HCT116 (cell line): ENCODE results near the gene KRTAP10-7. TPM values are rescaled to one million over a fixed set of nuclear protein-coding genes. Genes with fewer than 3 reads are reported as not detected.

ENCODE experiments used
- ATAC-seq: fragments of 200-7000 bp; cut with Tn5 transposase; 2 replicates; pipeline ENCODE4 v1.9.1; 2020; ENCODE audit warnings: mild to moderate bottlenecking, moderate library complexity
- BruUV-seq: library from RNA; stranded (reverse); fragments of 400-500 nt; replicated peaks from 2 replicates; lab custom pipeline; 2021; lab: Mats Ljungman, UMichigan
- CTCF ChIA-PET: fragments of 300-600 bp; sonication (Branson Sonifier 250); formaldehyde crosslinking; loops from one replicate; lab custom pipeline; 2021; ENCODE audit warnings: antibody characterized with exemption; lab: Charles Lee
- POLR2A ChIA-PET: fragments of 300-600, 350-600 bp; sonication (Branson Sonifier 250); formaldehyde crosslinking; loops from one replicate; lab custom pipeline; 2021; ENCODE audit warnings: antibody characterized with exemption; lab: Charles Lee
- RAD21 ChIA-PET, 2 experiments: fragments of 300-600 bp; sonication (Branson Sonifier 250); formaldehyde crosslinking; loops; one replicate each; lab custom pipeline; 2023; ENCODE audit warnings: low total read pairs in 2 of 2; ENCODE audit not compliant: uncharacterized antibody in 2 of 2, unreplicated experiment in 2 of 2, low non-redundant PET in 1 of 2; lab: Charles Lee
- DNase-seq: peaks from one replicate; pipeline ENCODE4 v3.0.0-alpha.2; 2010; ENCODE audit warnings: low read depth, low spot score
- H2AFZ ChIP-seq: fragments of 200-600 bp; shearing (Covaris generic), sonication (generic); 2 replicates; pipeline ENCODE4 v1.6.1; 2017; ENCODE audit warnings: low read depth, mixed run types, mixed read lengths, antibody characterized with exemption, low read length; ENCODE audit not compliant: poor library complexity, severe bottlenecking
- H3K27ac ChIP-seq: 2 replicates; pipeline ENCODE4 v1.5.1; 2012; ENCODE audit warnings: low read depth, low read length
- H3K27me3 ChIP-seq: fragments of 200-600 bp; sonication (generic); 2 replicates; pipeline ENCODE4 v1.6.1; 2016; ENCODE audit warnings: mixed run types, low read length, mixed read lengths; ENCODE audit not compliant: insufficient read depth
- H3K36me3 ChIP-seq, 2 experiments: fragments of 200-500 bp in 1 of 2; fragments of 200-600 bp in 1 of 2; sonication (Bioruptor generic) in 1 of 2; sonication (generic) in 1 of 2; 2 replicates each; pipeline versions ENCODE4 v1.5.1 to v1.6.1; 2014 to 2016; ENCODE audit warnings: low read length in 2 of 2, inconsistent platforms in 1 of 2, mixed read lengths in 1 of 2, mixed run types in 1 of 2; ENCODE audit not compliant: insufficient read depth in 2 of 2, control insufficient read depth in 1 of 2
- H3K4me1 ChIP-seq, 2 experiments: fragments of 200-600 bp in 1 of 2; sonication (generic) in 1 of 2; 2 replicates each; pipeline versions ENCODE4 v1.5.1 to v1.6.1; 2012 to 2017; ENCODE audit warnings: low read length in 2 of 2, inconsistent platforms in 1 of 2, mild to moderate bottlenecking in 1 of 2, mixed read lengths in 1 of 2, mixed run types in 1 of 2, moderate library complexity in 1 of 2; ENCODE audit not compliant: insufficient read depth in 2 of 2, control insufficient read depth in 1 of 2
- H3K4me2 ChIP-seq: fragments of 200-600 bp; sonication (generic); 2 replicates; pipeline ENCODE4 v1.6.1; 2017; ENCODE audit warnings: mixed run types, low read length, mixed read lengths
- H3K4me3 ChIP-seq, 2 experiments: fragments of 200-600 bp in 1 of 2; sonication (generic) in 1 of 2; replicated peaks in 1 of 2; 2 replicates each; pipeline ENCODE4 v1.5.1; 2011 to 2016; ENCODE audit warnings: low read length in 2 of 2, control low read depth in 1 of 2, low read depth in 1 of 2, mild to moderate bottlenecking in 1 of 2, mixed read lengths in 1 of 2, mixed run types in 1 of 2
- H3K79me2 ChIP-seq: fragments of 200-600 bp; sonication (generic); 2 replicates; pipeline ENCODE4 v1.6.1; 2017; ENCODE audit warnings: mild to moderate bottlenecking, mixed run types, low read length, moderate library complexity, mixed read lengths; ENCODE audit not compliant: insufficient read depth
- H3K9ac ChIP-seq: fragments of 200-600 bp; sonication (generic); 2 replicates; pipeline ENCODE4 v1.6.1; 2016; ENCODE audit warnings: low read length, mixed read lengths
- H3K9me2 ChIP-seq: fragments of 200-600 bp; sonication (generic), shearing (Covaris generic); 2 replicates; pipeline ENCODE4 v1.6.1; 2017; ENCODE audit warnings: mixed run types, mild to moderate bottlenecking, moderate library complexity; ENCODE audit not compliant: insufficient read depth
- H3K9me3 ChIP-seq, 2 experiments: fragments of 200-500 bp in 1 of 2; fragments of 200-600 bp in 1 of 2; sonication (Bioruptor generic) in 1 of 2; sonication (generic) in 1 of 2; 2 replicates each; pipeline ENCODE4 v1.6.1; 2014 to 2017; ENCODE audit warnings: low read length in 2 of 2, mixed read lengths in 2 of 2, inconsistent platforms in 1 of 2, low read depth in 1 of 2, mild to moderate bottlenecking in 1 of 2, mixed run types in 1 of 2, moderate library complexity in 1 of 2; ENCODE audit not compliant: control insufficient read depth in 1 of 2, insufficient read depth in 1 of 2
- H4K20me1 ChIP-seq: fragments of 200-600 bp; sonication (generic), shearing (Covaris generic); 2 replicates; pipeline ENCODE4 v1.6.1; 2017; ENCODE audit warnings: mixed run types, mild to moderate bottlenecking, moderate library complexity; ENCODE audit not compliant: insufficient read depth
- EZH2phosphoT487 ChIP-seq: fragments of 200-600 bp; IDR thresholded peaks from 2 replicates; pipeline ENCODE4 v1.6.1; 2018; ENCODE audit warnings: antibody characterized with exemption, borderline replicate concordance
- FOSL1 ChIP-seq: IDR thresholded peaks from 2 replicates; pipeline ENCODE4 v1.6.1; 2012; ENCODE audit warnings: low read depth
- POLR2A ChIP-seq: IDR thresholded peaks from 2 replicates; pipeline ENCODE4 v1.7.0; 2011; ENCODE audit warnings: borderline replicate concordance; ENCODE audit not compliant: insufficient read depth, insufficient read length; ENCODE audit errors: extremely low read depth
- POLR2AphosphoS5 ChIP-seq: IDR thresholded peaks from 2 replicates; pipeline ENCODE4 v1.6.1; 2011; ENCODE audit warnings: mild to moderate bottlenecking, low read depth, low read length, moderate library complexity
- RAD21 ChIP-seq: IDR thresholded peaks from 2 replicates; pipeline ENCODE4 v1.6.1; 2012; ENCODE audit warnings: low read depth, mild to moderate bottlenecking
- SIN3A ChIP-seq: IDR thresholded peaks from 2 replicates; pipeline ENCODE4 v1.6.1; 2012; ENCODE audit warnings: low read depth
- SP1 ChIP-seq: IDR thresholded peaks from 2 replicates; pipeline ENCODE4 v1.6.1; 2012; ENCODE audit warnings: low read depth
- TCF7L2 ChIP-seq: IDR thresholded peaks from 2 replicates; pipeline ENCODE4 v1.7.0; 2011; ENCODE audit warnings: borderline replicate concordance, inconsistent platforms; ENCODE audit not compliant: insufficient read depth, insufficient read length; ENCODE audit errors: extremely low read depth
- YY1 ChIP-seq: IDR thresholded peaks from 2 replicates; pipeline ENCODE4 v1.6.1; 2011; ENCODE audit warnings: low read length, low read depth, moderate library complexity, mild to moderate bottlenecking; ENCODE audit not compliant: insufficient replicate concordance; ENCODE audit errors: extremely low read depth
- ZFX ChIP-seq: fragments of 450-650 bp; IDR thresholded peaks from 2 replicates; pipeline ENCODE4 v1.6.1; 2017
- intact Hi-C: fragments of 100-400 bp; cut with micrococcal nuclease; formaldehyde crosslinking; loops from 2 replicates; pipeline ENCODE4 v1.10.0; 2022
- total RNA-seq: library from RNA; stranded (reverse); gene quantifications from one replicate; pipeline ENCODE4 v1.2.1, GENCODE V29; 2021; ENCODE audit not compliant: unreplicated experiment
- TF ChIP-seq, protein P1 (sequence below): IDR thresholded peaks from 2 replicates; pipeline ENCODE4 v1.6.1; 2012
- TF ChIP-seq, protein P2 (sequence below): IDR thresholded peaks from 2 replicates; pipeline ENCODE4 v1.6.1; 2011; ENCODE audit warnings: mild to moderate bottlenecking, low read length, moderate library complexity; ENCODE audit not compliant: insufficient replicate concordance; ENCODE audit errors: extremely low read depth
- TF ChIP-seq, protein P3 (sequence below), 3 experiments: fragments of 200-600 bp in 1 of 3; sonication (generic) in 1 of 3; IDR thresholded peaks in 2 of 3; conservative IDR thresholded peaks in 1 of 3; 2 replicates each; pipeline ENCODE4 v1.5.1; 2012 to 2017; ENCODE audit warnings: low read depth in 2 of 3, low read length in 2 of 3, antibody characterized with exemption in 1 of 3, borderline replicate concordance in 1 of 3, control low read depth in 1 of 3, mild to moderate bottlenecking in 1 of 3, mixed read lengths in 1 of 3, mixed run types in 1 of 3, moderate library complexity in 1 of 3; ENCODE audit not compliant: insufficient read depth in 1 of 3
- TF ChIP-seq, protein P4 (sequence below): IDR thresholded peaks from 2 replicates; pipeline ENCODE4 v1.6.1; 2012; ENCODE audit warnings: low read depth

Gene KRTAP10-7
- total RNA-seq, 1 experiment from 2014 or later: not detected

- H3K79me2 ChIP-seq: no peaks in the 10 kb centered on the region
- DNase-seq: no peak
- H3K9me2 ChIP-seq: no peaks in the 10 kb centered on the region
- H2AFZ ChIP-seq: no peak overlapping the region
- no peaks in the 10 kb centered on the region for H3K4me1 ChIP-seq
- no peaks in the 10 kb centered on the region for H3K27me3 ChIP-seq
- POLR2A ChIA-PET: no interaction called here
- TF ChIP-seq SIN3A: no peak
- TF ChIP-seq, protein P1, sequence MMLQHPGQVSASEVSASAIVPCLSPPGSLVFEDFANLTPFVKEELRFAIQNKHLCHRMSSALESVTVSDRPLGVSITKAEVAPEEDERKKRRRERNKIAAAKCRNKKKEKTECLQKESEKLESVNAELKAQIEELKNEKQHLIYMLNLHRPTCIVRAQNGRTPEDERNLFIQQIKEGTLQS: no peak
- no peak for TF ChIP-seq RAD21
- no peak for TF ChIP-seq ZFX
- TF ChIP-seq TCF7L2: no peak
- TF ChIP-seq, protein P2, sequence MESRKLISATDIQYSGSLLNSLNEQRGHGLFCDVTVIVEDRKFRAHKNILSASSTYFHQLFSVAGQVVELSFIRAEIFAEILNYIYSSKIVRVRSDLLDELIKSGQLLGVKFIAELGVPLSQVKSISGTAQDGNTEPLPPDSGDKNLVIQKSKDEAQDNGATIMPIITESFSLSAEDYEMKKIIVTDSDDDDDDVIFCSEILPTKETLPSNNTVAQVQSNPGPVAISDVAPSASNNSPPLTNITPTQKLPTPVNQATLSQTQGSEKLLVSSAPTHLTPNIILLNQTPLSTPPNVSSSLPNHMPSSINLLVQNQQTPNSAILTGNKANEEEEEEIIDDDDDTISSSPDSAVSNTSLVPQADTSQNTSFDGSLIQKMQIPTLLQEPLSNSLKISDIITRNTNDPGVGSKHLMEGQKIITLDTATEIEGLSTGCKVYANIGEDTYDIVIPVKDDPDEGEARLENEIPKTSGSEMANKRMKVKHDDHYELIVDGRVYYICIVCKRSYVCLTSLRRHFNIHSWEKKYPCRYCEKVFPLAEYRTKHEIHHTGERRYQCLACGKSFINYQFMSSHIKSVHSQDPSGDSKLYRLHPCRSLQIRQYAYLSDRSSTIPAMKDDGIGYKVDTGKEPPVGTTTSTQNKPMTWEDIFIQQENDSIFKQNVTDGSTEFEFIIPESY: no peak
- TF ChIP-seq, protein P3, sequence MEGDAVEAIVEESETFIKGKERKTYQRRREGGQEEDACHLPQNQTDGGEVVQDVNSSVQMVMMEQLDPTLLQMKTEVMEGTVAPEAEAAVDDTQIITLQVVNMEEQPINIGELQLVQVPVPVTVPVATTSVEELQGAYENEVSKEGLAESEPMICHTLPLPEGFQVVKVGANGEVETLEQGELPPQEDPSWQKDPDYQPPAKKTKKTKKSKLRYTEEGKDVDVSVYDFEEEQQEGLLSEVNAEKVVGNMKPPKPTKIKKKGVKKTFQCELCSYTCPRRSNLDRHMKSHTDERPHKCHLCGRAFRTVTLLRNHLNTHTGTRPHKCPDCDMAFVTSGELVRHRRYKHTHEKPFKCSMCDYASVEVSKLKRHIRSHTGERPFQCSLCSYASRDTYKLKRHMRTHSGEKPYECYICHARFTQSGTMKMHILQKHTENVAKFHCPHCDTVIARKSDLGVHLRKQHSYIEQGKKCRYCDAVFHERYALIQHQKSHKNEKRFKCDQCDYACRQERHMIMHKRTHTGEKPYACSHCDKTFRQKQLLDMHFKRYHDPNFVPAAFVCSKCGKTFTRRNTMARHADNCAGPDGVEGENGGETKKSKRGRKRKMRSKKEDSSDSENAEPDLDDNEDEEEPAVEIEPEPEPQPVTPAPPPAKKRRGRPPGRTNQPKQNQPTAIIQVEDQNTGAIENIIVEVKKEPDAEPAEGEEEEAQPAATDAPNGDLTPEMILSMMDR (IDR thresholded peaks at IDR 0.05 in 2 of 3, conservative IDR thresholded peaks at IDR 0.05 in 1 of 3; ENCODE audit: borderline replicate concordance in 1 of 3, insufficient read depth in 1 of 3, low read depth in 2 of 3, low read length in 2 of 3): no peak
- no peak for TF ChIP-seq EZH2phosphoT487
- TF ChIP-seq POLR2AphosphoS5: no peak
- no peak for TF ChIP-seq YY1
- TF ChIP-seq, protein P4, sequence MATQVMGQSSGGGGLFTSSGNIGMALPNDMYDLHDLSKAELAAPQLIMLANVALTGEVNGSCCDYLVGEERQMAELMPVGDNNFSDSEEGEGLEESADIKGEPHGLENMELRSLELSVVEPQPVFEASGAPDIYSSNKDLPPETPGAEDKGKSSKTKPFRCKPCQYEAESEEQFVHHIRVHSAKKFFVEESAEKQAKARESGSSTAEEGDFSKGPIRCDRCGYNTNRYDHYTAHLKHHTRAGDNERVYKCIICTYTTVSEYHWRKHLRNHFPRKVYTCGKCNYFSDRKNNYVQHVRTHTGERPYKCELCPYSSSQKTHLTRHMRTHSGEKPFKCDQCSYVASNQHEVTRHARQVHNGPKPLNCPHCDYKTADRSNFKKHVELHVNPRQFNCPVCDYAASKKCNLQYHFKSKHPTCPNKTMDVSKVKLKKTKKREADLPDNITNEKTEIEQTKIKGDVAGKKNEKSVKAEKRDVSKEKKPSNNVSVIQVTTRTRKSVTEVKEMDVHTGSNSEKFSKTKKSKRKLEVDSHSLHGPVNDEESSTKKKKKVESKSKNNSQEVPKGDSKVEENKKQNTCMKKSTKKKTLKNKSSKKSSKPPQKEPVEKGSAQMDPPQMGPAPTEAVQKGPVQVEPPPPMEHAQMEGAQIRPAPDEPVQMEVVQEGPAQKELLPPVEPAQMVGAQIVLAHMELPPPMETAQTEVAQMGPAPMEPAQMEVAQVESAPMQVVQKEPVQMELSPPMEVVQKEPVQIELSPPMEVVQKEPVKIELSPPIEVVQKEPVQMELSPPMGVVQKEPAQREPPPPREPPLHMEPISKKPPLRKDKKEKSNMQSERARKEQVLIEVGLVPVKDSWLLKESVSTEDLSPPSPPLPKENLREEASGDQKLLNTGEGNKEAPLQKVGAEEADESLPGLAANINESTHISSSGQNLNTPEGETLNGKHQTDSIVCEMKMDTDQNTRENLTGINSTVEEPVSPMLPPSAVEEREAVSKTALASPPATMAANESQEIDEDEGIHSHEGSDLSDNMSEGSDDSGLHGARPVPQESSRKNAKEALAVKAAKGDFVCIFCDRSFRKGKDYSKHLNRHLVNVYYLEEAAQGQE: no peak
- TF ChIP-seq POLR2A: no peak
- no peak for TF ChIP-seq SP1
- TF ChIP-seq FOSL1: no peak
- TF ChIP-seq, all 23 proteins: peak for 0
- H3K9ac ChIP-seq: no peak overlapping the region
- H3K4me2 ChIP-seq: no peak overlapping the region
- no TSS peak for BruUV-seq
- no peak for ATAC-seq
- RAD21 ChIA-PET: no interaction called here
- intact Hi-C loops: no loop called here
- H3K4me3 ChIP-seq: no peak overlapping the region
- CTCF ChIA-PET: no interaction called here
- H4K20me1 ChIP-seq: no peaks in the 10 kb centered on the region
- peaks cover 6 to 17% of the 10 kb centered on the region in 2 experiments; a peak in 2 of 4 replicates for H3K9me3 ChIP-seq
- H3K36me3 ChIP-seq: no peaks in the 10 kb centered on the region
- H3K27ac ChIP-seq: no peak overlapping the region
These were observed 46.8 kb downstream of the KRTAP10-7 start for GRCh38 chr21:44647222-44647552.
